CD4-positive, alpha-beta T cell treated with Interleukin-1 beta for 1 hour (primary cell): ENCODE measurements around the gene FAM135A.
"Not testable (repeated sequence)": the region's sequence is repeated elsewhere in the genome, so short reads cannot be mapped to it uniquely, and the experiment has no call there.

Experiments used
- DNase-seq, 2 donors: peaks; one replicate each; pipeline ENCODE4 v3.0.0-alpha.2; 2020 to 2022

The FAM135A gene

DNA sequence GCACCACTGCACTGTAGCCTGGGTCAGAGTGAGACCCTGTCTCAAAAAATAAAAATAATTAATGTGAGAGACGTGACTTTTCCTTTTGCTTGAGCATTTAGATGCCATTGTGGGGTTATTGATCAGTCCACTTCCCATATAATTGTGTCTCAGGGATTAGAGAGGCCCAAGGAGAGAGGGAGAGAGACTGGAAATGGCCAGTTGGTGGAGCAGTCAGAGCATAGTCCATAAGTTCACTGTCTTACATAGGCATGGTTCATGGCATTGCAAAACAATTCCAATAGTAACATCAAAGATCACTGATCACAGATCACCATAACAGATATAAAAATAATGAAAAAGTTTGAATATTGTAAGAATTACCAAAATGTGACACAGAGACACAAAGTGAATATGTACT, 138.3 kb downstream of the FAM135A start:
- no peak for DNase-seq

- not testable (repeated sequence) for DNase-seq
Measured at GRCh38 chr6:70552286-70552940, 139.1 kb downstream of the FAM135A start.

DNA sequence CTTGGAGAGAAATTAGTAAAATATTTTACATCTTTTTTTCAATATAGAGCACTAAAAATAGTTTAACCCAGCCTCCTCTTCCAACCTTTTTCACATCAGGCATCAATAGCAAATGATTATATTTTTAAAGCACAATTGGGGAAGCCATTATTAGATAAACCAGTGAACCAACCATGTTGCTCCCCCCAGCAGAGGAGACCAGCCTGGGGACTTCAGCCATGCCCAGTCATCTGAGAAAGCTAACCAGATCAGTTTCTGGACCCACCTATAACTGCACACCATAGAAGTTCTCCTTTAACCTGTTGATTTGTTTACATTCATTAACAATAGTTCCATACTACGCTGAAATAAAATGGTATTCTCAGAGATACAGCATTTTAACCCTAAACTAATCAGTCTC, 139.7 kb downstream of the FAM135A start:
- no peak for DNase-seq

DNA sequence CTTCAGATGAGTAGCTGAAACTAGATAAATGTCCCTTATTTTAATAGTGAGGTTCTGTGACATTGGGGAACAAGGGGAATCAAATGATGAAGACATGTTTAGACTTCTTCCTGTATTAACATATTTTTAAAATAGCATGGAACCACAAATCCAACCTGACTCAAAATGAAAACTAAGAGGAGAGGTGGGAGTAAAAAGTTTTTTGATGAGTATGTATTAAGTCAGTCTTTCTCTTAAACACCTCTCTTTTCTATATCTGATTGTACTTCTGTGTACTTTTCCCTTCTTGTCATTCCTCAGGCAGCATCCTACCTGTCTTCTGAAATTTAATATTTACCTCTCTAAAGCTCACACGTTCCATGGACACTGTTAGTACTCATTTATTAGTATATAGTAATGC, 144.7 kb downstream of the FAM135A start:
- no peak for DNase-seq

- DNase-seq: not testable (repeated sequence)
Measured at GRCh38 chr6:70562401-70562800, 149.1 kb downstream of the FAM135A start.

DNA sequence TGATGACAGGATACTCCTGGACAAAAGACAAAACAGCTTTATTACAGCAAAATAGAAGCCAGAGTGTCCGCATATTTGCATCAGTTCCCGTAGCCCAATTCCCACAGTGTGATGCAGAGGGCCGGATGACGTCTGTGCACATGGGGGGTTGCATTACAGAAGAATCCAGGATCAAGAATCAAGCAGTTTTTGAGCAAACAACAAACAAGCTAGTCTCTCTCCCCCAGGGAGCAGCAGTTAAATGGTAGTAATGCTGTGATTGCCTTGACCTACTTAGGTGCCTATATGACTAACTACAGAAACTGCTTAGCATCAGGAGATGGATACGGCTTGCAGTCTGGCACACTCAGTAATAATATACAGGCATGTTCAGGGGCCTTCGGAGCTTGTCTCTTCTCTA, 150.2 kb downstream of the FAM135A start:
- no peak for DNase-seq

DNA sequence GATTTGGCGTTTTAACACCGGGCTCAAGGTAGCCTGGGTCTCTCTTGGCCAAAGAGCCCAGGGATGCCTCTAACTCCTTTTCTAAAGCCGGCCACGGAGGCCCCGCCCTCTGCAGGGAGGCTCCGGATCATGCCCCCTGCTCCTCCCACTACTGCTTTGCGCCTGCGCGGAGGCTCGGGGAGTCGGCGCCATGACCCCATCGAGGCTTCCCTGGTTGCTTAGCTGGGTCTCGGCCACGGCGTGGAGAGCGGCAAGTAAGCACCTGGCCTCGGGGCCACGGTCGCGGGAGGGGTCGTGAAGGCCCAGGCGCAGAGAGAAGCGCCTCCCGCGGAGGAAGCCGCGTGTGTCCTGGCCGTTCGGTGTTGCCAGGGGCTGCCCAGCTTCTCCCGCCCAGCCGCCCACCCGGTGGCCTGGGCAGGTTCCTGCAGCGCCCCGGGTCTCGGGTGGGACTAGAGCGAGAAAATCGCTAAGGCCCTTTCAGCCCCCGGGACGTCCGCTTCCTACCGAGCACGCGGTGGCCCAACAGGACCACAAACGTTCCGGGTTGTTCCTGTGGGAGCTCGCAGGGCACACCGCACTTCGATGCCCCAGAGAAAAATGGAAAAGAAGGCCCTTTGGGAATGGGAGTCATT, 153.6 kb downstream of the FAM135A start, which contains the start of gene SDHAF4:
SDHAF4 (plus strand) TSS at position 180 of the 632 bp plus-strand sequence; CDS start at position 191, 11 bp downstream.
- DNase-seq: peak; percentile 94

DNA sequence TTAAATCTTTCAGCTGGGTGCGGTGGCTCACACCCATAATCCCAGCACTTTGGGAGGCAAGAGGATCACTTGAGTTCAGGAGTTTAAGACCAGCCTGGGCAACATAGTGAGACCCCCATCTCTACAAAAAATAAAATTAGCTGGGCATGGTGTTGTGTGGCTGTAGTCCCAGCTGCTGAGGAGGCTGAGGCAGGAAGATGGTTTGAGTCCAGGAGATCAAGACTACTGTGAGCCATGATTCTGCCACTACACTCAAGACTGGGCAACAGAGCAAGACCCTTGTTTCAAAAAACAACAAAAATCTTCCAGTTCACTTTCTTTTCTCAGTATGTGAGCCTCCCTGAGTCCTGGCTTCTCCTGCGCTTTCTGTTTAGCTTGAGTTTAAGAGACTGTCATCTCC, 161.3 kb downstream of the FAM135A start:
- DNase-seq: no peak

- no peak for DNase-seq
Measured at GRCh38 chr6:70575899-70576495, 162.7 kb downstream of the FAM135A start.

DNA sequence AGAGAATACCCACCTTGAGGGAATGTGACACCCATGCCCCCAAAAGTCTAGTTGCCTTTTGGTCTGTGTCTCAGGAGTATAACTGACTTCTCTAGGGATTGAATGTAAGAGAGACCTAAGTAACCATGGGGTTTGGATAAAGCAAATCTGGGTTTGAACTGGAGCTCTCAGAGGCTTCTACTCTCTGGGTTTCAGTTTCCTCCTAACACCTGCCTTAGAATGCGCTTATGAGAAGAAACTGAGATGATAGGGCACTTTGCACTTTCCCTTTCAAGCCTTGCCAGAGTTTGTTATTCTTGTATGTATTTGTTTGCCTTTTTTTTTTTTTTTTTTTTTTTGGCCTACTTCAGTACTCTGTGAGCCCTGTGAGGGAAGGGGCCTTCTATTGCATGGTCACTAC, 172.8 kb downstream of the FAM135A start:
- no peak for DNase-seq

- DNase-seq: no peak
Measured at GRCh38 chr6:70590400-70590799, 177.1 kb downstream of the FAM135A start.

DNA sequence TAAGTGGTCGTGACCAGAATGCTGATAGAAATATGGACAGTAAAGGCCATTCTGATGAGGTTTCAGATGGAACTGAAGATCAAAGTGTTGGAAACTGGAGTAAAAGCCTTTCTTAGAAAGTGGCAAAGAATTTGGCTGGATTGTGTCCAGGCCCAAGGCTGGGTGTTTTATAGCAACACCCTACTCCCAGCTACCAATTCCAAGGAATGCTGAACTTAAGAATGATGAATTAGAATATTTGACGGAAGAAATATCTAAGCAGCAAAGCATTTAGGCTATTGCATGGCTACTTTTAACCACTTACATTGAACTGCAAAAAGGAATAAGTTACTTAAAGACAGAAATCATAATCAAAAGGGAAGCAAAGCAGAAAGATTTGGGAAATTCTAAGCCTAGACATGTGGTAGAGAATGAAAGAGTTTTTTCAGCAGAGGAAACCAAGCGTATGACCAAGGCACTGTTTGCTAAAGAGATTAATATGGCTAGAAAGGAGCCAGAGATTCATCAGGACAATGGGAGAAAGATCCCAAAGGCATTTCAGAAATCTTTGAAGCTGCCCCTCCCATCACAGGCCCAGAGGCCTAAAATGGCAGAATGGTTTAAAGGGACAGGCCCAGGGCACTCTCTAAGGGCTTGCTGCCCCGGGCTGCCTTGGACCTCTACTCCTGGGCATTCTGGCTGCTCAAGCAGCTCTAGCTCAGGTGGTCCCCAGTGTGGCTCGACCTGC, 179.2 kb downstream of the FAM135A start:
- DNase-seq: no peak

- no peak for DNase-seq
Measured at GRCh38 chr6:70593118-70593486, 179.8 kb downstream of the FAM135A start.

DNA sequence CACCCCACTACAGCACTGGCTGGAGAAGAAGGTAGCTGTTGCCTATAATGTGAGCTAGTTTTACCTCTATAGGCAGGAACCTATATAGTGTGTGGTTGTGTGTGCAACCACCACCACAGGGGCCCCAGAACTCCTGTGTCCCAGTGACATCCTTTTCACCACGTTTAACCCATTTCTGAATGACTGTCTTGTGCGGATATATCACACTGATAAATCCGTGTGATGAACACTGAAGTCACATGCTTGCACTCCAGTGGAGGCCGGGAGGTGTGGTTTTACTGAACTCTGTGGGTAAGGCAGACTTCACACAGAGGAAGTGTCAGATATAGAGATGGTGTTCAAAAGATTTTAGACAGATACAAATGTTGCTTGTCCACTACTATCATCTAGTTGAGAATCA, 185.9 kb downstream of the FAM135A start:
- DNase-seq: peak in 1 of 2 donors; percentile 8

GRCh38 chr6:70601014-70601413, 187.7 kb downstream of the FAM135A start:
- no peak for DNase-seq

GRCh38 chr6:70604254-70604653, 190.9 kb downstream of the FAM135A start:
- no peak for DNase-seq

GRCh38 chr6:70607371-70607770, 194.1 kb downstream of the FAM135A start:
- DNase-seq: not testable (repeated sequence)

- not testable (repeated sequence) for DNase-seq
Measured at GRCh38 chr6:70609181-70609580, 195.9 kb downstream of the FAM135A start.
